ENCODE results near the gene MCEE.

DNA sequence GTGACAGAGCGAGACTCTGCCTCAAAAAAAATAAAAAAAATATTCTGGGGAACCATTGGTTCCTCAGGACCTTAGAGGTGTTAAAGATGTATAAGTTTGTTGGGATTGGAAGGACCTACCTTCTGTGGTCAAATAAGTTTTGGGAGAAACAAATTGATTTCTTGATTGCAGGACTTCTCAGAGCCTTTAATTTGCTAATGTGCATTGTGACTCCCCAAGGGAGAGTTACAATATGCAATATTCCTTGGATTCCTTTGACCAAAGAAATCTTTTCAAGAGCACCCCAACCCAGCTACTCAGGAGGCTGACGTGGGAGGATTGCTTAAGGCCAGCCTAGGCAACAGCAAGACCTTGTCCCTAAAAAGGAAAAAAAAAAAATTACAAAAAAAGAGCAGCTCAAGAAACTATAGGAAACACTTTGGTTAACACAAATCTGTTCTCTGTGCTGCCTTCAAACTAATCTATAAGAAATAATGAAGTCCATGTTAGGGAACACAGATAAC, 55.1 kb downstream of the MCEE start:
- TF ChIP-seq, protein P1, sequence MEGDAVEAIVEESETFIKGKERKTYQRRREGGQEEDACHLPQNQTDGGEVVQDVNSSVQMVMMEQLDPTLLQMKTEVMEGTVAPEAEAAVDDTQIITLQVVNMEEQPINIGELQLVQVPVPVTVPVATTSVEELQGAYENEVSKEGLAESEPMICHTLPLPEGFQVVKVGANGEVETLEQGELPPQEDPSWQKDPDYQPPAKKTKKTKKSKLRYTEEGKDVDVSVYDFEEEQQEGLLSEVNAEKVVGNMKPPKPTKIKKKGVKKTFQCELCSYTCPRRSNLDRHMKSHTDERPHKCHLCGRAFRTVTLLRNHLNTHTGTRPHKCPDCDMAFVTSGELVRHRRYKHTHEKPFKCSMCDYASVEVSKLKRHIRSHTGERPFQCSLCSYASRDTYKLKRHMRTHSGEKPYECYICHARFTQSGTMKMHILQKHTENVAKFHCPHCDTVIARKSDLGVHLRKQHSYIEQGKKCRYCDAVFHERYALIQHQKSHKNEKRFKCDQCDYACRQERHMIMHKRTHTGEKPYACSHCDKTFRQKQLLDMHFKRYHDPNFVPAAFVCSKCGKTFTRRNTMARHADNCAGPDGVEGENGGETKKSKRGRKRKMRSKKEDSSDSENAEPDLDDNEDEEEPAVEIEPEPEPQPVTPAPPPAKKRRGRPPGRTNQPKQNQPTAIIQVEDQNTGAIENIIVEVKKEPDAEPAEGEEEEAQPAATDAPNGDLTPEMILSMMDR (IDR thresholded peaks at IDR 0.05) = no peak
- TF ChIP-seq POLR2AphosphoS5 (IDR thresholded peaks at IDR 0.05) = no peak

All from gastroesophageal sphincter (tissue), 3 donors.